Measurements from ENCODE around the gene FBF1.

Gene FBF1

GRCh38 chr17:75864448-75864871, 76.4 kb downstream of the FBF1 start:
- H3K27me3 ChIP-seq (replicated peaks): no peaks in the 10 kb centered on the region
- TF ChIP-seq CTCF (IDR thresholded peaks at IDR 0.05; ENCODE audit: low read depth, low read length, missing control alignments): no peak
- no peaks in the 10 kb centered on the region for H3K36me3 ChIP-seq (replicated peaks)
- peak overlapping the region; percentile 2 for H3K27ac ChIP-seq
- H3K4me3 ChIP-seq (ENCODE audit: low read depth, low read length): no peak overlapping the region
- in situ Hi-C loops (cut with HindIII; ENCODE audit: low pct_ligation_motif_present, low sequenced_read_pairs): no loop called here
- DNase-seq: peak; percentile 68

- no peak for DNase-seq
- no peak overlapping the region for H3K27ac ChIP-seq
- no peaks in the 10 kb centered on the region for H3K36me3 ChIP-seq (replicated peaks)
- in situ Hi-C loops (cut with HindIII; ENCODE audit: low pct_ligation_motif_present, low sequenced_read_pairs): no loop called here
- no peaks in the 10 kb centered on the region for H3K27me3 ChIP-seq (replicated peaks)
- H3K4me3 ChIP-seq (ENCODE audit: low read depth, low read length): no peak overlapping the region
- TF ChIP-seq CTCF (IDR thresholded peaks at IDR 0.05; ENCODE audit: low read depth, low read length, missing control alignments): no peak
Observed at GRCh38 chr17:75861927-75862317, 78.9 kb downstream of the FBF1 start.

Data from brain microvascular endothelial cell (primary cell).